22Rv1 (cell line): ENCODE measurements around the gene SELENOS.

Source experiments
- ZFX ChIP-seq: fragments of 450-650 bp; IDR thresholded peaks from 2 replicates; pipeline ENCODE4 v1.6.1; 2017; ENCODE audit warnings: antibody characterized with exemption, borderline replicate concordance
- TF ChIP-seq, protein P1 (sequence below): fragments of 450-650 bp; IDR thresholded peaks from 2 replicates; pipeline ENCODE4 v1.5.1; 2017; ENCODE audit warnings: mild to moderate bottlenecking

DNA sequence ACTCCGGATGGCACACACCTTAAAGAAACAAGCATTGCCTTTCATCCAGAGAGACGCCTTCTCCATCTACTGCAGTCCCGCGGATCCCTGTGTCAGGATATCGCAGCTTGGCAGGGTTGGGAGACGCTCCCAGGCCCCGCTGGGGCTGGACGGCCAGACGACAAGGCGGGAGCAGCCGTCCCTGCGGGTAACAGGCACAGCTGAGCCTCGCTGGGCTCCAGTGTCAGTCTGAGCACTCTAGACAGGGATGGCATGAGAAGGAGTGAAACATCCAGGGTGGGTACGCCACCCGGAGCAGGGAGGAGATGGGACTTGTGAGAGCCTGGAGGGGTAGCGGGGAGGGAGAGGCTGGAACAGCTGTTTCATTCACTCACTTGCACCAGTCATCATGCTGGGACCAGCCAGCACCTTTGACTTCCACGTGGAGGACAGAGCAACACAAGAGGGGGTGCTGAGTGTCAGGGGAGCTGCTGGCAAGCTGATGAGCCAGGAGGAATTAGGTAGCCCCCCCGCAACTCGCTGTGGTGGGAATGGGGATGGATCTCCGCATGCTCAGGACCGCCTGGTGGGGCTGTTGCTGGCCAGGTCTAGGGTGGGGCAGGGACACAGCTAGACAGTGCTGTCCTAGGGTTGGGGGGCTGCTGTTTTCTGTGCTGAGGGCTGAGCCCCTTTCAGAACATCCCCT is 49.3 kb upstream of the SELENOS start:
- TF ChIP-seq, protein P1, sequence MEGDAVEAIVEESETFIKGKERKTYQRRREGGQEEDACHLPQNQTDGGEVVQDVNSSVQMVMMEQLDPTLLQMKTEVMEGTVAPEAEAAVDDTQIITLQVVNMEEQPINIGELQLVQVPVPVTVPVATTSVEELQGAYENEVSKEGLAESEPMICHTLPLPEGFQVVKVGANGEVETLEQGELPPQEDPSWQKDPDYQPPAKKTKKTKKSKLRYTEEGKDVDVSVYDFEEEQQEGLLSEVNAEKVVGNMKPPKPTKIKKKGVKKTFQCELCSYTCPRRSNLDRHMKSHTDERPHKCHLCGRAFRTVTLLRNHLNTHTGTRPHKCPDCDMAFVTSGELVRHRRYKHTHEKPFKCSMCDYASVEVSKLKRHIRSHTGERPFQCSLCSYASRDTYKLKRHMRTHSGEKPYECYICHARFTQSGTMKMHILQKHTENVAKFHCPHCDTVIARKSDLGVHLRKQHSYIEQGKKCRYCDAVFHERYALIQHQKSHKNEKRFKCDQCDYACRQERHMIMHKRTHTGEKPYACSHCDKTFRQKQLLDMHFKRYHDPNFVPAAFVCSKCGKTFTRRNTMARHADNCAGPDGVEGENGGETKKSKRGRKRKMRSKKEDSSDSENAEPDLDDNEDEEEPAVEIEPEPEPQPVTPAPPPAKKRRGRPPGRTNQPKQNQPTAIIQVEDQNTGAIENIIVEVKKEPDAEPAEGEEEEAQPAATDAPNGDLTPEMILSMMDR = no peak
- TF ChIP-seq ZFX = no peak
